HUES48 (cell line): ENCODE results near the gene ABHD14A.
A peak's percentile ranks its signal among the peaks of the same experiment; 100 is the strongest.

Experiments
- H3K27ac ChIP-seq: one replicate; pipeline ENCODE4 v1.7.0; 2013; ENCODE audit warnings: low read depth, low read length, inconsistent platforms
- H3K27me3 ChIP-seq: 2 replicates; pipeline ENCODE4 v1.6.1; 2013; ENCODE audit warnings: mild to moderate bottlenecking, low read length; ENCODE audit not compliant: control insufficient read depth, insufficient read depth
- H3K36me3 ChIP-seq: 2 replicates; pipeline ENCODE4 v1.6.1; 2013; ENCODE audit warnings: low read length; ENCODE audit not compliant: control insufficient read depth, insufficient read depth
- H3K4me1 ChIP-seq: 2 replicates; pipeline ENCODE4 v1.6.1; 2013; ENCODE audit warnings: mild to moderate bottlenecking, low read length; ENCODE audit not compliant: control insufficient read depth, insufficient read depth
- H3K4me3 ChIP-seq: 2 replicates; pipeline ENCODE4 v1.5.1; 2013; ENCODE audit warnings: mild to moderate bottlenecking, low read depth, low read length
- H3K9ac ChIP-seq: 2 replicates; pipeline ENCODE4 v1.6.1; 2013; ENCODE audit warnings: mild to moderate bottlenecking, low read depth, low read length, moderate library complexity
- H3K9me3 ChIP-seq: 2 replicates; pipeline ENCODE4 v1.6.1; 2013; ENCODE audit warnings: low read length; ENCODE audit not compliant: control insufficient read depth, insufficient read depth

ABHD14A gene

DNA sequence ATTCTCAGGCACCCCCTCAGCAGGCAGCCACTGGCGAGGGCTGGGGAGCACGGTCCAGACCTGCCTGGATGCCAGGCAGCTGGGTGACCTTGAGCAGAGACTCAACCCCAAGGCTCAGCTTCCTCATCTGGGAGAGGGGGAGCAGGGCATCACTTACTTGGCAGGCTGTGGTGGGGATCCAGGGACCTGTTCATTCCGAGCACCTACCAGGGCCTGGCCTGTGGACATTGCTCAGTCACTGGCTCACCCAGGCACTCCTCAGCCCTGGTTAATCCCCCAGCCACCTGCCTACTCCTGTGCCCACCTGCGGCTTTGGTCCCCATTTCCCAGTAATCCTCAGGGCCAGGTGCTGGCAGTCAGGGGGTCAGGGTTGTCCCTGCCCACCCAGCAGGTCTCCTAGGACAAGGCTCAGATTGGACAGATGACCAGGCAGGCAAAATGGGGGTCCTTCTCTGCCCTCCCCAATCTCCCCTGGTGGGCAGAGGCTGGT is 30.1 kb downstream of the ABHD14A start:
- H3K4me1 ChIP-seq = peaks cover 26% of the 10 kb centered on the region
- H3K4me3 ChIP-seq = no peak overlapping the region
- peak overlapping the region; percentile 87 for H3K27ac ChIP-seq
- no peaks in the 10 kb centered on the region for H3K9me3 ChIP-seq
- H3K27me3 ChIP-seq = no peaks in the 10 kb centered on the region
- no peak overlapping the region for H3K9ac ChIP-seq
- H3K36me3 ChIP-seq = no peaks in the 10 kb centered on the region

- Histone ChIP-seq H3K4me3 (peak overlapping the region; percentile 45), H3K9me3 (no peaks in the 10 kb centered on the region), H3K27ac (peak overlapping the region; percentile 87), H3K36me3 (no peaks in the 10 kb centered on the region), H3K27me3 (no peaks in the 10 kb centered on the region), H3K4me1 (peaks cover 26% of the 10 kb centered on the region), H3K9ac (no peak overlapping the region)
These were observed 30.7 kb downstream of the ABHD14A start for GRCh38 chr3:52005571-52005986.

DNA sequence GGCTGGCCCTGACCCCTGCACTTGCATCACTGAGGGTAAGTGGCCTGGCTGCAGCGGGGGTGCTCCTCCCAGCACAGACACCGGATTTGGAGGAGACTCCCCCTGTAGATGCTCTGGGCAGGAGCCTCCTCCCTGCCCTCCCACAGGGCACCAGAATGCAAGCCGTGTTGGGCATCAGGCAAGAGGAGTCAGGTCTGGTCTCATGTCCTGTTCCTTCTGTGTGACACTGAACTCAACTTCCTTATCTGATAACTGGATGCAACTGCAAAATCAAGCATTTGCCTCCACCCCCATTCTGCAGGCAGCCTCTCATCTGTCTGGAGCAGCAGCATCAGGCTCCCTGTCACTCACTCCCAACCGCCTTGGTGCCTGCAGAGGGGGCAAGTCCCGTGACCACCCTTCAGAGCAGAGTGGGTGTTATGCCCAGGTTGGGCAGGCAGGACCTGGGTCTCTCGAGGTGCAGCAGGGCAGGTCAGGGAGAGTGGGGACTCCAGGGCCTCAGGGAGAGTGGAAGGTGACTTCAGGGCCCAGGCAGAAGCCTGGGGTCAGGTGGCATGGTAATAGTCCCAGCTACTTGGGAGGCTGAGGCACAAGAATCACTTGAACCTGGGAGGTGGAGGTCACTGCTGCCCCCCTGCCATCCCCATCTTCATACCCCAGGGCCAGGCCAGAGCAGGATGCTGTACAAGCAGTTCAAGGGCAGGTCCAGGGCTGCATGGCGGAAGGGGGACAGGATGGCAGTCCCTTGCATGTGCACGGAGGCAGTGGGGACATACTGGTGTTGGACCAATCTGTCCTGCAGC is 31.4 kb downstream of the ABHD14A start:
- Histone ChIP-seq H3K27me3 (no peaks in the 10 kb centered on the region), H3K9me3 (no peaks in the 10 kb centered on the region), H3K4me3 (peak overlapping the region; percentile 45), H3K9ac (no peak overlapping the region), H3K4me1 (peaks cover 26% of the 10 kb centered on the region), H3K27ac (peak overlapping the region; percentile 87), H3K36me3 (no peaks in the 10 kb centered on the region)

- Histone ChIP-seq H3K27me3 (no peaks in the 10 kb centered on the region), H3K9me3 (no peaks in the 10 kb centered on the region), H3K4me3 (no peak overlapping the region), H3K9ac (no peak overlapping the region), H3K36me3 (no peaks in the 10 kb centered on the region), H3K4me1 (peaks cover 26% of the 10 kb centered on the region), H3K27ac (no peak overlapping the region)
These were observed 31.9 kb downstream of the ABHD14A start for GRCh38 chr3:52006820-52007133.

DNA sequence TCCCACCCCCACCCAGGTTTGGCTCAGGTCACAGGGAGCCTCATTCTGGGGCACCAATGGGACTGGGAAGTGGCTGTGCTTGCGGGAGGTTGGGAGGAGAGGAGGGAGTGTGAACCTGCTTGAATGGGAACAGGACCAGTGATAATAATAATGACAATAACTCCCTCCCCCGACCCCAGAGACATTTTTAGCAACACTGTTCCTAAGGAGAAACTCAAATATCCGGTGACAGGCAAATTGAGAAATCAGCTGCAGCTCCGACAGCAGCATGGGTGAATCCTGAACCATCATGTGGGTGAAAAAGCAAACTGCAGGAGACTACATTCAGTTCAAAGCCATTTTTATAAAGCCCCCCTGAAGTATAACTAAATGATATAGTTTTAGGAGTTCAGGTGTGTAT is 32.4 kb downstream of the ABHD14A start:
- H3K9ac ChIP-seq = no peak overlapping the region
- no peak overlapping the region for H3K27ac ChIP-seq
- H3K36me3 ChIP-seq = no peaks in the 10 kb centered on the region
- H3K4me1 ChIP-seq = peaks cover 26% of the 10 kb centered on the region
- H3K27me3 ChIP-seq = no peaks in the 10 kb centered on the region
- no peaks in the 10 kb centered on the region for H3K9me3 ChIP-seq
- no peak overlapping the region for H3K4me3 ChIP-seq

DNA sequence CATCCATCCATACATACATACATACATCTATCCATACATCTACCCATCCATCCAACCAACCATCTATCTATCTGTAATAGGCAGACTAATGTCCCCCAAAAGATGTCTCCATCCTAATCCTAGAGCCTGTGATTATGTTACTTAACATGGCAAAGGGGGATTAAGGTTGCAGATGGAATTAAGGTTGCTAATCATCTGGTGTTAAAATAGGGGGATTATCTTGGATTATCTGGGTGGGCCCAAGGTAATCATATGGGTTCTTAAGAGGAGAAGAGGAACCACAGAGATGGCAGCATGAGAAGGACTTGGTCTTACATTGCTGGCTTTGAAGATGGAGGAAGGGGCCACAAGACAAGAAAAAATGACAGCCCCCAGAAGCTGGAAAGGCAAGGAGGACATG is 35.6 kb downstream of the ABHD14A start:
- no peak overlapping the region for H3K9ac ChIP-seq
- no peaks in the 10 kb centered on the region for H3K27me3 ChIP-seq
- H3K4me1 ChIP-seq = peaks cover 12% of the 10 kb centered on the region
- no peaks in the 10 kb centered on the region for H3K9me3 ChIP-seq
- H3K4me3 ChIP-seq = no peak overlapping the region
- H3K36me3 ChIP-seq = no peaks in the 10 kb centered on the region
- no peak overlapping the region for H3K27ac ChIP-seq

GRCh38 chr3:52012699-52013098 is 37.8 kb downstream of the ABHD14A start:
- Histone ChIP-seq H3K27ac (no peak overlapping the region), H3K9me3 (no peaks in the 10 kb centered on the region)

DNA sequence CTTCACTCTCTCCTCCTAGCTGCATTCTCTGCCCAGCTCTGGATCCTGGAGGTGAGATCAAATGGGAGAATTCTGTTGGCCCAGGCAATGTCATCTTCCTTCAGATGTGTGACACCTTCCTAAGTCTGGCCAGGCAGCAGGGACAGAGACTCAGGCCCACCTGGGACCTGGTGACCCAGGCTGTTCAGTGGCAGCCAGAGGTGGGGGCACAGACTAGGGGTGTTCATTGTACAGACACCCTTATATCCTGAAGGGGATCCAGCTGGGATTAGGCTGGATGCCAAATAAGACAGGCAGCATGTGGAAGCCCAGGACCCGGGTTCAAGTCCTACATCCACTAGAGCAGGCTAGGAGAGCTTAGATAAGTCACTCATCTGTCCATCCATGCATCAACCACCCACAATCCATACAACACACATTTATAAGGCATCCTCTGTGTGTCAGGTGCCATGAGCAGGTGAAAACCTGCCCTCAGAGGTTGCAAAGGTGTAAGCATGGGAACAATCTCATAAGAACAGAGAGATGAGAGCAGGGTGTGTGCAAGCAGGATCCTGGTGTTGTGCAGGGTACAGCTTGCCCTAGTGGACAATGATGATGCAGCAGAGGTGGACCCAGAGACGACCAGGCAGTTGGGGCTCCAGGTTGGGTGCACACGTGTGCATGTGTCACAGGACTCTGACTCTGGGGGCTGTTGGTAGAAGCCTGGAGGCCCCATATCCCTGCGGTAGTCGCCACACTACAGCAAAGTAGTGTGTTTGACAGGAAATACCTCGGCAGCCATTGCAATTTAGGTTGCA is 39.1 kb downstream of the ABHD14A start:
- no peaks in the 10 kb centered on the region for H3K4me1 ChIP-seq

More at GRCh38 chr3:52012699-52013098, 37.8 kb downstream of the ABHD14A start:
- Histone ChIP-seq H3K9ac (no peak overlapping the region), H3K4me3 (no peak overlapping the region), H3K4me1 (no peaks in the 10 kb centered on the region), H3K36me3 (no peaks in the 10 kb centered on the region), H3K27me3 (no peaks in the 10 kb centered on the region)

GRCh38 chr3:52014613-52015012 is 39.7 kb downstream of the ABHD14A start:
- no peak overlapping the region for H3K4me3 ChIP-seq
- no peaks in the 10 kb centered on the region for H3K9me3 ChIP-seq
- H3K27ac ChIP-seq = no peak overlapping the region
- no peak overlapping the region for H3K9ac ChIP-seq
- no peaks in the 10 kb centered on the region for H3K4me1 ChIP-seq
- no peaks in the 10 kb centered on the region for H3K27me3 ChIP-seq
- no peaks in the 10 kb centered on the region for H3K36me3 ChIP-seq

More for the DNA sequence above, 39.1 kb downstream of the ABHD14A start:
- Histone ChIP-seq H3K9me3 (no peaks in the 10 kb centered on the region), H3K4me3 (no peak overlapping the region), H3K9ac (no peak overlapping the region), H3K27me3 (no peaks in the 10 kb centered on the region), H3K27ac (no peak overlapping the region), H3K36me3 (no peaks in the 10 kb centered on the region)

DNA sequence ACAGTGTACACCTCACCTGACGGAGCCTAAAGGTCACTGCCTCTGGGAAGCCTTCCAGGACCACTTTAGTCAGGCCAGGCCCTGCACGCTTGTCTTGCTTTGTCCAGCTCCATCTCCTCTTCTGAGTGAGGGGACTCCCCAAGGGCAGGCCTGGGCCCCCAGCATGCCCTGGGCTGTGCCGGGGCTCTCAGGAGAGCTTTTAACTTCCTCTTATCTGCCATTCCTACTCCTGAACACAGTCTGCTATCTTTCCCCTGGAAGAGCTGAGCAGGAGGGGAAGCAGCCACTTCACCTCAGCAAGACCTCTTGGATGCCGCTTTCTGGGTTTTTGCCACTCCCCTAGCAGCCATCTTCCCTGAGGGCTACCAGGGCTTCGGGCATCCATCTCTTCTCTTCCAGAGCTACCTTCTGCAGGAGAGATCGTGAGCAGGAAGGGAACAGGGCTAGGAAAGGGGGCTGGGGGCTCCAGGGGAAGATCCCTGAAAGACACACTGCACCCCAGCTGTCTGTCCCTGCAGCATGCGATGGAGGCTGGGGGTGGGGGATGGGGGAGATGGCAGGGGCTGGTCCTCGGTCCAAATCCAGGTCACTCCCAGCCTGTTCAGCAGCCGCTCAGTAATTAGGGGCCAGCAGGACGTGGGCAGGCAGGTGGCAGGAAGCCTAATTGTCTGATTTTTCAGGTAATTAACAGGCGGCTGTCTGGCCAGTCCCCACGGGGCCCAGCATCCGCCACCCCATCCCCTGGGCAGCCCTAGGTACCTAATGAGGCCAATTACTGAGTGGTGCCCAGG is 40.8 kb downstream of the ABHD14A start:
- Histone ChIP-seq H3K36me3 (no peaks in the 10 kb centered on the region), H3K4me1 (no peaks in the 10 kb centered on the region), H3K27me3 (no peaks in the 10 kb centered on the region)

More for the DNA sequence above, 40.8 kb downstream of the ABHD14A start:
- Histone ChIP-seq H3K9ac (no peak overlapping the region), H3K4me3 (no peak overlapping the region), H3K9me3 (no peaks in the 10 kb centered on the region), H3K27ac (no peak overlapping the region)
